Keratinocyte (primary cell): ENCODE data around the gene PGA3. TPM values are rescaled to one million over a fixed set of nuclear protein-coding genes. Genes with fewer than 3 reads are reported as not detected.

Experiments
- DNase-seq: peaks from one replicate; pipeline ENCODE4 v3.0.0-alpha.2; 2011; ENCODE audit warnings: low read depth, missing footprints, low spot score
- FAIRE-seq: peaks from 2 replicates; lab custom pipeline; 2011; peaks lifted over from hg19 to GRCh38; lab: Jason Lieb, UNC
- H2AFZ ChIP-seq: 2 replicates; pipeline ENCODE4 v1.6.0; 2012; ENCODE audit warnings: low read length, control low read depth, inconsistent platforms; ENCODE audit not compliant: control insufficient read depth
- H3K27ac ChIP-seq: 2 replicates; pipeline ENCODE4 v1.5.1; 2011; ENCODE audit warnings: low read length; ENCODE audit not compliant: control insufficient read depth, insufficient read depth
- H3K27me3 ChIP-seq: 3 replicates; pipeline ENCODE4 v1.6.0; 2011; ENCODE audit warnings: low read length; ENCODE audit not compliant: control insufficient read depth, insufficient read depth; ENCODE audit errors: extremely low read depth
- H3K36me3 ChIP-seq, 2 experiments: 2 replicates in 1 of 2; 3 replicates in 1 of 2; pipeline ENCODE4 v1.5.1; 2011; ENCODE audit warnings: low read length in 2 of 2, mild to moderate bottlenecking in 1 of 2; ENCODE audit not compliant: control insufficient read depth in 2 of 2, insufficient read depth in 2 of 2; ENCODE audit errors: extremely low read depth in 1 of 2
- H3K4me1 ChIP-seq: 3 replicates; pipeline ENCODE4 v1.5.1; 2011; ENCODE audit warnings: low read length; ENCODE audit not compliant: control insufficient read depth, insufficient read depth; ENCODE audit errors: extremely low read depth
- H3K4me2 ChIP-seq: 3 replicates; pipeline ENCODE4 v1.6.0; 2011; ENCODE audit warnings: low read depth, low read length; ENCODE audit not compliant: control insufficient read depth, insufficient read depth; ENCODE audit errors: extremely low read depth
- H3K4me3 ChIP-seq, 3 experiments: fragments of 200-600 bp in 1 of 3; sonication (generic) in 1 of 3; 2 replicates in 2 of 3; 3 replicates in 1 of 3; pipeline ENCODE4 v1.5.1; 2011 to 2016; ENCODE audit warnings: low read length in 3 of 3, mild to moderate bottlenecking in 3 of 3, control low read depth in 2 of 3, inconsistent platforms in 1 of 3, low read depth in 1 of 3, mixed read lengths in 1 of 3, mixed run types in 1 of 3, moderate library complexity in 1 of 3; ENCODE audit not compliant: control insufficient read depth in 2 of 3, insufficient read depth in 2 of 3; ENCODE audit errors: extremely low read depth in 1 of 3
- H3K79me2 ChIP-seq: 2 replicates; pipeline ENCODE4 v1.6.0; 2012; ENCODE audit warnings: low read length; ENCODE audit not compliant: control insufficient read depth, insufficient read depth
- H3K9ac ChIP-seq: 3 replicates; pipeline ENCODE4 v1.6.0; 2011; ENCODE audit warnings: low read length; ENCODE audit not compliant: control insufficient read depth, insufficient read depth; ENCODE audit errors: extremely low read depth
- H3K9me1 ChIP-seq: 3 replicates; pipeline ENCODE4 v1.6.0; 2011; ENCODE audit warnings: low read length; ENCODE audit not compliant: control insufficient read depth, insufficient read depth; ENCODE audit errors: extremely low read depth
- H3K9me3 ChIP-seq: 2 replicates; pipeline ENCODE4 v1.5.1; 2012; ENCODE audit warnings: low read depth, low read length; ENCODE audit not compliant: control insufficient read depth
- H4K20me1 ChIP-seq: 3 replicates; pipeline ENCODE4 v1.6.0; 2011; ENCODE audit warnings: low read length; ENCODE audit not compliant: control insufficient read depth, insufficient read depth; ENCODE audit errors: extremely low read depth
- EZH2 ChIP-seq: IDR thresholded peaks from one replicate; pipeline ENCODE4 v1.6.1; 2012; ENCODE audit warnings: inconsistent platforms, mild to moderate bottlenecking, low read length, moderate library complexity
- dilution Hi-C: fragments of 300-500 bp; cut with MboI; formaldehyde crosslinking; loops from one replicate; pipeline ENCODE4 v1.7.0; 2020; ENCODE audit warnings: low sequenced_read_pairs; ENCODE audit not compliant: extremely low pct_ligation_motif_present
- polyA plus RNA-seq, 5 experiments: library from polyadenylated mRNA; depleted of rRNA in 3 of 5; stranded (reverse) in 3 of 5; stranded (forward) in 1 of 5; unstranded in 1 of 5; fragments of >200 nt; gene quantifications; 1 replicate in 1 of 5; 2 replicates in 3 of 5; 3 replicates in 1 of 5; pipeline versions ENCODE4 v1.2.1 to v1.2.3, GENCODE V29; 2011 to 2012; ENCODE audit warnings: missing spikeins in 2 of 5, low read depth in 1 of 5, low replicate concordance in 1 of 5
- TF ChIP-seq, protein P1 (sequence below), 3 experiments: IDR thresholded peaks in 1 of 3; conservative IDR thresholded peaks in 1 of 3; optimal IDR thresholded peaks in 1 of 3; 2 replicates in 2 of 3; 3 replicates in 1 of 3; pipeline versions ENCODE3 to v1.5.1; 2011; ENCODE audit warnings: low read length in 3 of 3, mild to moderate bottlenecking in 3 of 3, moderate library complexity in 2 of 3, control low read depth in 1 of 3, inconsistent platforms in 1 of 3; ENCODE audit not compliant: insufficient read depth in 2 of 3; ENCODE audit errors: extremely low read depth in 1 of 3

PGA3 gene
- polyA plus RNA-seq, 1 donor (not counting 4 experiments of a cell fraction or from before 2014, with no cell fraction given): not detected

DNA sequence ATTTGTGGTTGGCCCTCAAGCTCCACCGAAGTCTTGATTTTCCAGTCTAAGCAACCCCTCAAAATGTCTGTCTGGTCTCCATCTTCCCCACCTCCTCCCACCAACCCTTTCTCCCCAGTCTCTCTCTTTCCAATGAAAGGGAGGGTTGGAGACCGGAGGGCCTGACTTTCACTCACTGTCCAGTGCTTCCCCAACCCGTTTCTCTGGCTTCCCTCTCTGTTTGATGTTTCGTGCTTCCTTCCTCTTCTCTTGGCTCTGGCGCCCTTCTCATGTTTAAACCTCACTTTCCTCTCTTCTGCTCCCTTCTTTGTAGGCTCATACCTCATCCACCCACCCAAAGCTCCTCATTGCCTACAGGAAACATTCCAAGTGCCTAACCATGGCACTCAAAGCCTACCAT lies 31.0 kb upstream of the PGA3 start:
- Histone ChIP-seq H3K9ac (no peak overlapping the region), H3K4me3 (no peak overlapping the region), H3K4me1 (no peaks in the 10 kb centered on the region), H3K4me2 (no peak overlapping the region), H3K79me2 (no peaks in the 10 kb centered on the region), H3K36me3 (no peaks in the 10 kb centered on the region), H4K20me1 (no peaks in the 10 kb centered on the region), H3K27me3 (peaks cover 12% of the 10 kb centered on the region), H3K9me1 (no peaks in the 10 kb centered on the region), H3K27ac (no peak overlapping the region), H3K9me3 (no peaks in the 10 kb centered on the region), H2AFZ (no peak overlapping the region)
- dilution Hi-C loops: no loop called here
- TF ChIP-seq EZH2: no peak
- TF ChIP-seq, protein P1, sequence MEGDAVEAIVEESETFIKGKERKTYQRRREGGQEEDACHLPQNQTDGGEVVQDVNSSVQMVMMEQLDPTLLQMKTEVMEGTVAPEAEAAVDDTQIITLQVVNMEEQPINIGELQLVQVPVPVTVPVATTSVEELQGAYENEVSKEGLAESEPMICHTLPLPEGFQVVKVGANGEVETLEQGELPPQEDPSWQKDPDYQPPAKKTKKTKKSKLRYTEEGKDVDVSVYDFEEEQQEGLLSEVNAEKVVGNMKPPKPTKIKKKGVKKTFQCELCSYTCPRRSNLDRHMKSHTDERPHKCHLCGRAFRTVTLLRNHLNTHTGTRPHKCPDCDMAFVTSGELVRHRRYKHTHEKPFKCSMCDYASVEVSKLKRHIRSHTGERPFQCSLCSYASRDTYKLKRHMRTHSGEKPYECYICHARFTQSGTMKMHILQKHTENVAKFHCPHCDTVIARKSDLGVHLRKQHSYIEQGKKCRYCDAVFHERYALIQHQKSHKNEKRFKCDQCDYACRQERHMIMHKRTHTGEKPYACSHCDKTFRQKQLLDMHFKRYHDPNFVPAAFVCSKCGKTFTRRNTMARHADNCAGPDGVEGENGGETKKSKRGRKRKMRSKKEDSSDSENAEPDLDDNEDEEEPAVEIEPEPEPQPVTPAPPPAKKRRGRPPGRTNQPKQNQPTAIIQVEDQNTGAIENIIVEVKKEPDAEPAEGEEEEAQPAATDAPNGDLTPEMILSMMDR (optimal IDR thresholded peaks at IDR 0.05 in 1 of 3, IDR thresholded peaks at IDR 0.05 in 1 of 3, conservative IDR thresholded peaks at IDR 0.05 in 1 of 3; ENCODE audit: extremely low read depth in 1 of 3, insufficient read depth in 2 of 3, low read length in 3 of 3): no peak
- DNase-seq (no peak), FAIRE-seq (no peak)

GRCh38 chr11:61172888-61173287 lies 30.4 kb upstream of the PGA3 start:
- no peak overlapping the region for H3K4me3 ChIP-seq
- H3K4me1 ChIP-seq: no peaks in the 10 kb centered on the region
- no peak overlapping the region for H2AFZ ChIP-seq
- H3K79me2 ChIP-seq: no peaks in the 10 kb centered on the region
- H3K9me3 ChIP-seq: no peaks in the 10 kb centered on the region
- no peak overlapping the region for H3K9ac ChIP-seq
- H3K27ac ChIP-seq: no peak overlapping the region
- peaks cover 12% of the 10 kb centered on the region for H3K27me3 ChIP-seq
- dilution Hi-C loops: no loop called here
- TF ChIP-seq, protein P1 (optimal IDR thresholded peaks at IDR 0.05 in 1 of 3, IDR thresholded peaks at IDR 0.05 in 1 of 3, conservative IDR thresholded peaks at IDR 0.05 in 1 of 3; ENCODE audit: extremely low read depth in 1 of 3, insufficient read depth in 2 of 3, low read length in 3 of 3): no peak
- TF ChIP-seq EZH2: no peak
- no peak for FAIRE-seq
- H3K36me3 ChIP-seq: no peaks in the 10 kb centered on the region
- no peak for DNase-seq
- H3K4me2 ChIP-seq: no peak overlapping the region
- H4K20me1 ChIP-seq: no peaks in the 10 kb centered on the region
- H3K9me1 ChIP-seq: no peaks in the 10 kb centered on the region
